ENCODE data around the gene CYB5R3. TPM values are rescaled to one million over a fixed set of nuclear protein-coding genes. Genes with fewer than 3 reads are reported as not detected.
"Not testable (repeated sequence)": the region's sequence is repeated elsewhere in the genome, so short reads cannot be mapped to it uniquely, and the experiment has no call there.

The CYB5R3 gene
- total and polyA plus RNA-seq, 2 donors: 24.6 to 70.7 TPM

DNA sequence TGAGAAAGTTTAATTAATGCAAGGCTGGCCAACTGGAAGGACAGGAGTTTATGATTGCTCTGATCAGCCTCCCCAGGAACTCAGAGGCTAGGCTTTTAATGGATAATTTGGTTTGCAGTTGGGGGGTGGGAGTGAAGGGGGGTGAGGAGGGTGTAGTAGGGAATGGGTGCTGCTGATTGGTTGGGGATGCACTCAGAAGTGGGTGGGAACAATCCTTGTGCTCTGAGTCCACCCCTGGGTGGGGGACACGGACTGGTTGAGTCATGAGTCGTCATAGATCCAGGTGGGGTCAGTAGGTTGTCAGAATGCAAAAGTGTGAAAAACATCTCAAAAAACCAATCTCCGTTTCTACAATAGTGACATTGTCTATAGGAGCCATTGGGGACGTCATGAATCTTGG lies 20.9 kb upstream of the CYB5R3 start:
- WGBS: 96% methylated on average over 4 of the region's 4 CpGs
- H3K27ac ChIP-seq (ENCODE audit: low read depth in 1 of 2, low read length in 1 of 2): no peak overlapping the region
- no peaks in the 10 kb centered on the region for H3K36me3 ChIP-seq (ENCODE audit: control insufficient read depth in 2 of 2, insufficient read depth in 2 of 2, low read length in 1 of 2)
- peaks cover 0 to 8% of the 10 kb centered on the region in 2 donors for H3K4me1 ChIP-seq (ENCODE audit: control insufficient read depth in 2 of 2, insufficient read depth in 2 of 2, low read length in 2 of 2)
- H3K4me3 ChIP-seq (ENCODE audit: low read length in 2 of 2): no peak overlapping the region
- no peaks in the 10 kb centered on the region for H3K9me3 ChIP-seq (ENCODE audit: control insufficient read depth in 2 of 2, insufficient read depth in 1 of 2, low read length in 1 of 2)
- no peak for DNase-seq (ENCODE audit: low read depth in 6 of 9, low spot score in 9 of 9)
- H3K27me3 ChIP-seq (ENCODE audit: control insufficient read depth in 2 of 2, insufficient read depth in 1 of 2, low read length in 1 of 2): peaks cover 0 to under 1% of the 10 kb centered on the region in 2 donors

DNA sequence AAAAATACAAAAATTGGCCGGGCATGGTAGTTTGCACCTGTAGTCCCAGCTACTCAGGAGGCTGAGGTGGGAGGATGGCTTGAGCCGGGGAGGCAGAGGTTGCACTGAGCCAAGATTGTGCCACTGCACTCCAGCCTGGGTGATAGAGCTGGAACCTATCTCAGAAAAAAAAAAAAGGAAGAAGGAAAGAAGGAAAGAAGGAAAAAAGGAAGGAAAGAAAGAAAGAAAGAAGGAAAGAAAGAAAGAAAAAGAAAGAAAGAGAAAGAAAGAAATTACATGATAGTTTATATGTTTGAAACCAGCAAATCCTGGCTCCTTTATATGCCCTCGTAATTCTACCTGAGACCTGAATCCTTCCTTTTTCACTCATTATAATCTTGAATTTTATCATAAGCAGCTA lies 17.2 kb upstream of the CYB5R3 start:
- not testable (repeated sequence) for H3K4me1 ChIP-seq (ENCODE audit: control insufficient read depth in 2 of 2, insufficient read depth in 2 of 2, low read length in 2 of 2); H3K9me3 ChIP-seq (ENCODE audit: control insufficient read depth in 2 of 2, insufficient read depth in 1 of 2, low read length in 1 of 2); DNase-seq (ENCODE audit: low read depth in 6 of 9, low spot score in 9 of 9); H3K4me3 ChIP-seq (ENCODE audit: low read length in 2 of 2); H3K36me3 ChIP-seq (ENCODE audit: control insufficient read depth in 2 of 2, insufficient read depth in 2 of 2, low read length in 1 of 2); H3K27ac ChIP-seq (ENCODE audit: low read depth in 1 of 2, low read length in 1 of 2)
- 94% methylated on average over 3 of the region's 3 CpGs for WGBS
- peaks cover 9 to 30% of the 10 kb centered on the region in 2 donors for H3K27me3 ChIP-seq (ENCODE audit: control insufficient read depth in 2 of 2, insufficient read depth in 1 of 2, low read length in 1 of 2)

DNA sequence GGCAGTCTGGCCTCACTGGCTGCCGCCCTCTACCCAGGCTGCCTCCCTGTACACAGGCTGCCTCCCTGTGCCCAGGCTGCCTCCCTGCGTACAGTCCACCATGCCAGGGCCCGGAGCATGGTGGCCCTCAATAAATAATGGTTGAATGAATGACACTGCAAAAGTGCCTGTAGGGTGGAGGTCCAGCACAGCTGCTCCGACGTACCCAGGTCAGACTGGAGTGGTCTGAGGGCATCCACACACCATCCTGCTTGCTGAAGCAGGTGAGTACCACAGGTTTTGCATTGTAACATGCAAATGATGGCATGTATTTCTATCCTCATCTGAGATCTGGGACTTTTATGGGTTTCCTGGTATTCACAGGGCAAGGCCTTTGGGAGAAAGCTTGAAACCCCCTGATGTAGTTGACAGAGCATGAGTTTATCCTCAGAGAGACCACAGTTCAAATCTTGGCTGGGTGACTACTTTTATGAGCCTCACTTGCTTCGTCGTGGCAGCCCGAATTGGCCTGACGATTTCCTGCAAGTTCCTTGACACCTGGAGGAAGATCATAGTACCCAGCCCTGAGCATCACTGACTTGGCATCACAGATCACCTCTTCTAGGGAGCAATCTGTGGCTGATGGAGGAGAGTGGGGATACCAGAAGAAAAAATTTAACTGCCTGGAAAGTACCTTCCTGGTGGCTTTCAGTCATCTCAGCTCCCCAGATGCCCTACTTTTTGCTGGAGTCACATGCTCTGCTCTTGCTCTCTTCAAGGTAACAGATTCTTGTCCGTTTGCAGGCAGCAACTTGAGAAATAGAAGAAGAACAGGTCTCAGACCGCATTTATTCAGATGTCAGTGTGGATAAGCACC lies 16.0 kb upstream of the CYB5R3 start:
- Histone ChIP-seq H3K9me3 (ENCODE audit: control insufficient read depth in 2 of 2, insufficient read depth in 1 of 2, low read length in 1 of 2) (no peaks in the 10 kb centered on the region), H3K27ac (ENCODE audit: low read depth in 1 of 2, low read length in 1 of 2) (no peak overlapping the region), H3K36me3 (ENCODE audit: control insufficient read depth in 2 of 2, insufficient read depth in 2 of 2, low read length in 1 of 2) (no peaks in the 10 kb centered on the region), H3K4me1 (ENCODE audit: control insufficient read depth in 2 of 2, insufficient read depth in 2 of 2, low read length in 2 of 2) (peaks cover 3% of the 10 kb centered on the region in 2 donors), H3K27me3 (ENCODE audit: control insufficient read depth in 2 of 2, insufficient read depth in 1 of 2, low read length in 1 of 2) (peaks cover 9 to 30% of the 10 kb centered on the region in 2 donors), H3K4me3 (ENCODE audit: low read length in 2 of 2) (no peak overlapping the region)
- no peak for DNase-seq (ENCODE audit: low read depth in 6 of 9, low spot score in 9 of 9)
- 71% methylated on average over 11 of the region's 11 CpGs for whole genome bisulfite sequencing

DNA sequence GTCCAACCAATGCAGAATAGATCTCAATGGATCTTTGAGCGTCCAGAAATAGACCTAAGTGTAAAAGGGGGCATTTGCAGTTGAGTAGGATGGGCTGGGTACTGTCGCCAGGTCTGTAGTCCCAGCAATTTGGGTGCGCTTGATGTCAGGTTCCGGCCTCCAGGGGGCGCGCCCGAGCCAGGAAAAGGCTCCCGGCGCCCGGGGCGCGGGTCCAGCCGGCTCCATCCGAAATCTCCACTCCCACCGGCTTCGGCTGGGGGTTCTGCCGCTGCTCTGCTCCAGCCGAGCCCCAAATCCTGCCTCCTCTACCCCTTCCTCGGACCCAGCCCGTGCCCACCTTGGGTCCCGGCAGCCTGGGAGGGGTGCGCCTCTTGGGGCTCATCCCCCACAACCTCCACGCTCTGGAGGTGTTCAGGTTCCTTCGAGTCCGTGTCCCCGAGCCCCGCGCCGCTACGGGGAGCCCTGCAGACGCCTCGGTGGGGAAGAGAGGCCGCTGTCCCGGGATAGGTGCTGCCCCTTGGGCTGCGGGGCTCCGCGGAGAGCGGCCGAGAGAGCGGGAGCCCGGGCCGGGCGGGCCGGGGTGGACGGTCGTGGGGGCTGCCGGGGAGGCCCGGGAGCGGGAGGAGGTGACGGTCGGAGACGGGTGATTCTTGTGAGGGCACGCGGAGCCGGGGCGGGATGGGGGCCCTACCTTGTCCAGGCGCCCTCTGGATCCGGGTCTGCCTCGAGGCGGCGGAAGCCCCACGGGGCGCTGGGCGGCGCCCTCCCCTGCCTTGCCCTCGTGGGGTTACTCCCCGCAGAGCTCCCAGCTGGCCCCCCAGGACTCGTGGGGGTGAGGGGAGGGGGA lies 13.0 kb upstream of the CYB5R3 start:
- no peaks in the 10 kb centered on the region for H3K36me3 ChIP-seq (ENCODE audit: control insufficient read depth in 2 of 2, insufficient read depth in 2 of 2, low read length in 1 of 2)
- peak overlapping the region in 1 of 2 donors; percentile 42 for H3K27ac ChIP-seq (ENCODE audit: low read depth in 1 of 2, low read length in 1 of 2)
- H3K4me3 ChIP-seq (ENCODE audit: low read length in 2 of 2): peak overlapping the region; percentile 31 to 58
- DNase-seq (ENCODE audit: low read depth in 6 of 9, low spot score in 9 of 9): peak in 7 of 9 donors; percentile 29 to 81 (median 61)
- H3K4me1 ChIP-seq (ENCODE audit: control insufficient read depth in 2 of 2, insufficient read depth in 2 of 2, low read length in 2 of 2): peaks cover 3% of the 10 kb centered on the region in 2 donors
- no peaks in the 10 kb centered on the region for H3K9me3 ChIP-seq (ENCODE audit: control insufficient read depth in 2 of 2, insufficient read depth in 1 of 2, low read length in 1 of 2)
- 4% methylated on average over 68 of the region's 68 CpGs for WGBS
- H3K27me3 ChIP-seq (ENCODE audit: control insufficient read depth in 2 of 2, insufficient read depth in 1 of 2, low read length in 1 of 2): peaks cover 9 to 30% of the 10 kb centered on the region in 2 donors

DNA sequence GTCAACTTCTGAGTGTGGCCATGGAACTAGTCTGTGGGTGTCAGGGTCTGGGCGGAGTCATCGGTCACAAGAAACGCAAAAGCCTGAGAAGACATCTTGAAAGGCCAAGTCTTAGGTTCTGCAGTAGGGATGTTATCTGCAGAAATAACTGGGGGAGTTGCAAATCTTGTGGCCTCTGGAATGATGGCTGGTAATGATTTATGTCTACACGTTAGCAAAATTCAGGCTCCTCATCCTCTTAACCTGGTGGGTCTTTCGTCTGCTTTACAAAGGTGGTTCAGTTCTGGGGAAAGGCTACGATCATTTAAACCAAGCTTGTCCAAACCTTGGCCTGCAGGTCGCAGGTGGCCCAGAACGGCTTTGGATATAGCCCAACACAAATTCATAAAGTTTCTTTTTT lies 7.4 kb upstream of the CYB5R3 start:
- H3K27me3 ChIP-seq (ENCODE audit: control insufficient read depth in 2 of 2, insufficient read depth in 1 of 2, low read length in 1 of 2): no peaks in the 10 kb centered on the region
- no peaks in the 10 kb centered on the region for H3K9me3 ChIP-seq (ENCODE audit: control insufficient read depth in 2 of 2, insufficient read depth in 1 of 2, low read length in 1 of 2)
- no peaks in the 10 kb centered on the region for H3K36me3 ChIP-seq (ENCODE audit: control insufficient read depth in 2 of 2, insufficient read depth in 2 of 2, low read length in 1 of 2)
- no peaks in the 10 kb centered on the region for H3K4me1 ChIP-seq (ENCODE audit: control insufficient read depth in 2 of 2, insufficient read depth in 2 of 2, low read length in 2 of 2)
- H3K4me3 ChIP-seq (ENCODE audit: low read length in 2 of 2): no peak overlapping the region
- no peak for DNase-seq (ENCODE audit: low read depth in 6 of 9, low spot score in 9 of 9)
- H3K27ac ChIP-seq (ENCODE audit: low read depth in 1 of 2, low read length in 1 of 2): no peak overlapping the region
- WGBS: 95% methylated on average over 8 of the region's 8 CpGs

DNA sequence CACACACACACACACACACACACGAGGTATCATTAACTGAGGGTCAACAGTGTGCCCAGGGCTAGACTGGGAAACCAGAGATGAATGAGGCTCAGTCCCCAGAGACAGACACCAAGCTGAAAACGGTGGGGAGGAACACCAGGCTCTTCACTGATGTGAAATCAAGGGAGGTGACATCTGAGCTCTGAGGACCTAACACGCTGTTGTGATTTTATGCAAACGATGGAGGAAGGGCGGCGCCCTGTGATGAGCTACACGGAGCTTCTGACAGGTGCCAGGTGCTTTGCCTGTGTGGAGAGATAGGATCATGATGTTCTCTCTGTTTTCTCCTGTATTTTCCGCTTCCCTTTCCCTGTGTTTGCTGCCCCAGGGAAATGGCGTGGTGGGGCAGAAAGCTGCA lies 6.5 kb upstream of the CYB5R3 start:
- Histone ChIP-seq H3K27ac (ENCODE audit: low read depth in 1 of 2, low read length in 1 of 2) (no peak overlapping the region), H3K4me3 (ENCODE audit: low read length in 2 of 2) (no peak overlapping the region), H3K4me1 (ENCODE audit: control insufficient read depth in 2 of 2, insufficient read depth in 2 of 2, low read length in 2 of 2) (no peaks in the 10 kb centered on the region), H3K27me3 (ENCODE audit: control insufficient read depth in 2 of 2, insufficient read depth in 1 of 2, low read length in 1 of 2) (no peaks in the 10 kb centered on the region), H3K36me3 (ENCODE audit: control insufficient read depth in 2 of 2, insufficient read depth in 2 of 2, low read length in 1 of 2) (no peaks in the 10 kb centered on the region), H3K9me3 (ENCODE audit: control insufficient read depth in 2 of 2, insufficient read depth in 1 of 2, low read length in 1 of 2) (no peaks in the 10 kb centered on the region)
- DNase-seq (ENCODE audit: low read depth in 6 of 9, low spot score in 9 of 9): no peak
- 87% methylated on average over 9 of the region's 9 CpGs for WGBS

- Histone ChIP-seq H3K9me3 (ENCODE audit: control insufficient read depth in 2 of 2, insufficient read depth in 1 of 2, low read length in 1 of 2) (no peaks in the 10 kb centered on the region), H3K4me3 (ENCODE audit: low read length in 2 of 2) (no peak overlapping the region), H3K4me1 (ENCODE audit: control insufficient read depth in 2 of 2, insufficient read depth in 2 of 2, low read length in 2 of 2) (peaks cover 0 to 5% of the 10 kb centered on the region in 2 donors), H3K36me3 (ENCODE audit: control insufficient read depth in 2 of 2, insufficient read depth in 2 of 2, low read length in 1 of 2) (no peaks in the 10 kb centered on the region), H3K27me3 (ENCODE audit: control insufficient read depth in 2 of 2, insufficient read depth in 1 of 2, low read length in 1 of 2) (no peaks in the 10 kb centered on the region), H3K27ac (ENCODE audit: low read depth in 1 of 2, low read length in 1 of 2) (no peak overlapping the region)
- no peak for DNase-seq (ENCODE audit: low read depth in 6 of 9, low spot score in 9 of 9)
- WGBS: 98% methylated on average over 7 of the region's 7 CpGs
Measured at GRCh38 chr22:42654436-42655073, 5.4 kb upstream of the CYB5R3 start.

DNA sequence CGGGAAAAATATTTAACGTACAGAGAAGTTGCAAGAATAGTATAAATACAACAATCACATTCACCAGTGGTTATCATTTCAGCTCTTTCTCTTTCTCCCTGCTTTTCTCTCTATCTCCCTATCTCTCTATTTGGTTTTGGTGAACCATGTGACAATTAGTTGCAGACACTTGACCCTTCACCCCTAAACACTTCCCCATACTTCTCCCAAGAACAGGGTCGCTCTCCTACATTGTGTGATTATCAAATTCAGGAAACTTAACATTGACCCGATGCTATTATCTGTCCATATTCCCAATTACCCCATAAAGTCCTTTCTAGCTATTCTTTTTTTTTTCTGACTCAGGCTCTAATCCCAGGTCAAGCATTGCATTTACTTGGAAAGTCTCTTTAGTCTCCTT lies 4.8 kb upstream of the CYB5R3 start:
- Histone ChIP-seq H3K27me3 (ENCODE audit: control insufficient read depth in 2 of 2, insufficient read depth in 1 of 2, low read length in 1 of 2) (no peaks in the 10 kb centered on the region), H3K4me3 (ENCODE audit: low read length in 2 of 2) (no peak overlapping the region), H3K27ac (ENCODE audit: low read depth in 1 of 2, low read length in 1 of 2) (no peak overlapping the region), H3K9me3 (ENCODE audit: control insufficient read depth in 2 of 2, insufficient read depth in 1 of 2, low read length in 1 of 2) (no peaks in the 10 kb centered on the region), H3K36me3 (ENCODE audit: control insufficient read depth in 2 of 2, insufficient read depth in 2 of 2, low read length in 1 of 2) (no peaks in the 10 kb centered on the region), H3K4me1 (ENCODE audit: control insufficient read depth in 2 of 2, insufficient read depth in 2 of 2, low read length in 2 of 2) (peaks cover 0 to 5% of the 10 kb centered on the region in 2 donors)
- DNase-seq (ENCODE audit: low read depth in 6 of 9, low spot score in 9 of 9): no peak
- WGBS: 97% methylated on average over 4 of the region's 4 CpGs

- Histone ChIP-seq H3K27ac (ENCODE audit: low read depth in 1 of 2, low read length in 1 of 2) (no peak overlapping the region), H3K4me1 (ENCODE audit: control insufficient read depth in 2 of 2, insufficient read depth in 2 of 2, low read length in 2 of 2) (peaks cover 9 to 30% of the 10 kb centered on the region in 2 donors), H3K9me3 (ENCODE audit: control insufficient read depth in 2 of 2, insufficient read depth in 1 of 2, low read length in 1 of 2) (no peaks in the 10 kb centered on the region), H3K4me3 (ENCODE audit: low read length in 2 of 2) (no peak overlapping the region), H3K36me3 (ENCODE audit: control insufficient read depth in 2 of 2, insufficient read depth in 2 of 2, low read length in 1 of 2) (peaks cover 2 to 5% of the 10 kb centered on the region in 2 donors), H3K27me3 (ENCODE audit: control insufficient read depth in 2 of 2, insufficient read depth in 1 of 2, low read length in 1 of 2) (no peaks in the 10 kb centered on the region)
- WGBS: 93% methylated on average over 7 of the region's 7 CpGs
- no peak for DNase-seq (ENCODE audit: low read depth in 6 of 9, low spot score in 9 of 9)
Measured at GRCh38 chr22:42651134-42651533, 1.9 kb upstream of the CYB5R3 start.
